EH (cell line): Measurements from ENCODE around the gene PPP4R3C.
A peak's percentile ranks its signal among the peaks of the same experiment; 100 is the strongest.
"Not testable (repeated sequence)": the region's sequence is repeated elsewhere in the genome, so short reads cannot be mapped to it uniquely, and the experiment has no call there.

Experiments used
- DNase-seq: peaks from one replicate; pipeline ENCODE4 v3.0.0-alpha.2; 2015; ENCODE audit warnings: low read depth

The PPP4R3C gene

GRCh38 chrX:27463187-27463586 lies at the start of gene PPP4R3C:
Gene PPP4R3C, minus strand, starts transcription at chrX:27463341. Its CDS starts 45 bp downstream, at chrX:27463296.
- DNase-seq = no peak

- no peak for DNase-seq
Measured at GRCh38 chrX:27491397-27491796, 28.3 kb upstream of the PPP4R3C start.

GRCh38 chrX:27466051-27466450 lies 2.9 kb upstream of the PPP4R3C start:
- no peak for DNase-seq

GRCh38 chrX:27465036-27465435 lies 1.9 kb upstream of the PPP4R3C start:
- no peak for DNase-seq

- DNase-seq = not testable (repeated sequence)
Measured at GRCh38 chrX:27459129-27459528, 4.0 kb downstream of the PPP4R3C start.

- DNase-seq = not testable (repeated sequence)
Measured at GRCh38 chrX:27458544-27458943, 4.6 kb downstream of the PPP4R3C start.

GRCh38 chrX:27451324-27451723 lies 11.8 kb downstream of the PPP4R3C start:
- no peak for DNase-seq

- no peak for DNase-seq
Measured at GRCh38 chrX:27446423-27446822, 16.7 kb downstream of the PPP4R3C start.

GRCh38 chrX:27445438-27445837 lies 17.7 kb downstream of the PPP4R3C start:
- no peak for DNase-seq

- no peak for DNase-seq
Measured at GRCh38 chrX:27444093-27444908, 18.8 kb downstream of the PPP4R3C start.

- peak; percentile 1 for DNase-seq
Measured at GRCh38 chrX:27442392-27442791, 20.7 kb downstream of the PPP4R3C start.

GRCh38 chrX:27439771-27440170 lies 23.4 kb downstream of the PPP4R3C start:
- DNase-seq = no peak

- DNase-seq = no peak
Measured at GRCh38 chrX:27438937-27439336, 24.2 kb downstream of the PPP4R3C start.

- no peak for DNase-seq
Measured at GRCh38 chrX:27435031-27435430, 28.1 kb downstream of the PPP4R3C start.
